HG02970 (cell line): ENCODE data around the gene RAMACL.
"Not testable (repeated sequence)": the region's sequence is repeated elsewhere in the genome, so short reads cannot be mapped to it uniquely, and the experiment has no call there.

ENCODE experiments used
- ATAC-seq: cut with Tn5 transposase; IDR thresholded peaks from one replicate; pipeline ENCODE4 v1.9.1; 2021; ENCODE audit warnings: mild to moderate bottlenecking, moderate library complexity, moderate number of reproducible peaks; ENCODE audit not compliant: unreplicated experiment, low FRiP score

The RAMACL gene

DNA sequence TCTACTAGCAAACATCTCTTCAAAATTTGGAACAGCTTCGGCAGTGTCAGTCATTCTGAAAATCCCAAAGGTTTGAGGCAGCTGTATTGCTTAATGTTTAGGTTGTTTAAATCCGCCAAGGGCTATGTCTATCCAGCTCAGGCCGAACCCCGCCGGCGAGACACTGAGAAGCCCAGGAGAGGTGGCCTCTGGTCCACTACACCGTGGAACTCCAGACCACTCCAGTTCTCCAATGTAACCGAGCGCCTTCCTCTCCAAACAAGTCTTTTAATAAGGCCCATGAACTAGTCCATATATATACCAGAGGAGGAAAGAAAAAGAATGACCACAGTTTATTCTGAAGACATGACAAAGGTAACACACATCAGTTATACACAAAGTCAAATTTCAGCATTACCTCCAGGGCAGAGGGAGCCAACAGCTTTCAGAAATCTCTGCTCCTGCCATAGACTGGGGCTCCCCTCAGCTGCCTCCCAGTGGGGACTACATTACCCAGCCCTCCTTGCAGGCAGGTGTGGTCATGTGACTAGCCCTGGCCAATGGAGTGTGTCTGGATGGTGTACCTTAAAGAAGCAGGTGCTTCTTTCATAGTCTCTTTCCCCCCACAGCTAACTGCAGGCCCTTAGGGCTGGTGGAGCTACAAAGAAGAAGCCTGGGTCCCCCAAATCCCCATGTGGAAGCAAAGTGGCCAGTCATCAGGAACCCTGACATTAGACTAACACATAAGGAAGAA, at the start of gene RAMACL:
Gene RAMACL (minus strand): TSS at position 255 of the 733 bp plus-strand sequence. CDS start 201 bp downstream, at position 54.
- no peak for ATAC-seq

DNA sequence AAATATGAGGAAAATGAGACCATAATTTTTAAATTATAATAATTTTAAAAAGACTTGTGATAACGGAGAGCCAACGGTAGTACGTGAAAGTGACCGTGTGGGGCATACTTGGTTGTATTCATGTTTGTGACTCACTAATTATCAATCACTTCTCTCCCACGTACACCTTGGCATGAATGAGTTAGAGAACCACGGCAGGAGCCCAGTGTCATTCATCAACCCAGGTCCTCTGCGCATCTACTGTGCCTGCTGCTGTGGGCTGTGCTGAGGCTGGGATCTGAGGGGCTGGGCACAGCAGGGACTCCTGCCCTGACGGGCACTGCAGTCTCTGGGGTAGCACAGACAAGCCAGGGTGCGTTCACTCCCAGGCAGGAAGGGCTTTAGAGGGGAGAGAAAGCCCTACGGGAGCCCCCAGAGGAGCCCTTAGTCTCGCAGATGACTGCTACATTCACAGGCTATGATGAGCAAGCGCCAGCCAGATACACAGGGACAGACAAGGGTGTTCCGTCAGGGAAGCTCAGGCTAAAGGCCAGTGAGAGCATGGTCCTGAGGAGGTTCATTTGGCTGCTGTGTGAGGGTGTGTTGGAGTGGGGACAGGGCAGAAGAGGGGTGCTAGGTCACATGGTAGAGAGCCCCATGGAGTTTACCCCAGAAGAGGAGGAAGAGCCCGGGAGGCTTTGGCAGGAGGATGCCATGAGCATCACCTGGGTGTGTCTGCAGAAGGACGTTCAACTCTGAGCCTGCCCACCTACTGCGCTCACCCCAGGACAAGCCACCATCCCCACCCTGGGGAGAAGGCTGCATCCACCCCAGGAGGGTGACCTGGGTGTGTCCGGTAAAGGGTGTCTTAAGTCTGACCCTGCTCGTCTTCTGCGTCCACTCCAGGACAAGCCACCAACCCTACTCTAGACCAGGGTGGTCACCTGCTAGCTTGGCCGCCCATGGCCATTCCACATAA, 48.8 kb upstream of the RAMACL start:
- no peak for ATAC-seq

DNA sequence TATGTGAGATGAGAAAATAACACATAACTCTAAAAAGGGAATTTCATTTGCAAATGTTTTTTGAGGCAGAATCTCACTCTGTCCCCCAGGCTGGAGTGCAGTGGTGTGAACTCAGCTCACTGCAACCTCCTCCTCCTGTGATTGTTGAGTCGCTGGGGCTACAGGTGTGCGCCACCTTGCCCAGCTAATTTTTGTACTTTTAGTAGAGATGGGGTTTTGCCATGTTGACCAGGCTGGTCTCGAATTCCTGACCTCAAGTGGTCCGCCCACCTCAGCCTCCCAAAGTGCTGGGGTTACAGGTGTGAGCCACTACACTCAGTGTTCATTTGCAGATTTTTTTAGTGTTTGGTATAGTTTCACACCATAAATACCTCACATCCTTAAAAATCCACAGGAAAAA, 48.1 kb upstream of the RAMACL start:
- ATAC-seq, result not testable (repeated sequence)

DNA sequence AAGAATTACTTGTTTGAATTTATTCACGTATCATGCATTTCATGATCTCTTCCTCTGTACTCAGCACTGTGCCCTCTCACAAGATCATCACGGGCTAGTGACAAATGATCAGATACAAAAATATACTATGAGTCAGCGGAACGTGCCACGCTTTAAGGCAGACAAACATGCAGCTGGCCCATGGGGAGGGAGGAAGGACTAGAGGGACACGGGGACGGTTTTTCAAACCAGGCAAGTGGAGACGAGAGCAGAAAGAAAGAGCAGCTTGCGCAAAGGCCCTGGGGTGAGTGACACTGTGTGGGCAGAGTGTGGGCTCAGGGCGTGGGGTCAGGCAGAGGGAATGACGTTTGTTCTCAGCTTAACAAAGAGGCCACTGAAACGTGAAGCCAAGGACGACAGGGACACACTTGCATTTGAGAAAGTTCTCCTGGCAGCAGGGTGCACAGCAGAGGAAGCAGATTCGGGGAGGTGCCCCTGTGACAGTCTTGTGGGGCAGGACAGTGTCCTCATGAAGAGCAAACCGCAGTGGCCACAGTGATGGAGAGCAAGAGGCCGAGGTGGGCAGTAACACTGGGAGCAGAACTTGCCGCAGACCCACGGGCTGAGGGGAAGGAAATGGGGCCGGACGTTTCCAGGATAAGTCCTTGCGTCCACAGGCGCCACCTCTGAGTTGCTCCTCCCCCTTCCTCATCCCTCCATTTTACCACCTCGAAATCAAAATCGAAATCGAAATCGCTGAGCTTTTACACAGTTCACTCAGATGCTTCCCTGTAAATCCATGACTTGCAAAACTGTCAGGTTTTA, 47.5 kb upstream of the RAMACL start:
- ATAC-seq, result no peak

DNA sequence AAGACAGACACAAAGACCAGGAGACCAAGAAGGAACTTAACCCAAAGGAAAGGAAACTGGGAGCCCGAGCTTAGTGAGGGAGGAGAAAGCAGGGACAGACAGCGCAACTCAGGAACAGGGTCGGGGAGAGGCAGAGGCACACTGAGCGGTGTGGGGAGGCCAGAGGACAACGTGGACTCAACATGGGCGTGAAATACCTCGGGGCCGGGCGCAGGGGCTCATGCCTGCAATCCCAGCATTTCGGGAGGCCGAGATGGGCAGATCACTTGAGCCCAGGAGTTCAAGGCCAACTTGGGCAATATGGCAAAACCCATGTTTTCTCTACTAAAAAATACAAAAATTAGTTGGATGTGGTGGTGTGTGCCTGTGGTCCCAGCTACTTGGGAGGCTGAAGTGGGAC, 46.3 kb upstream of the RAMACL start:
- no peak for ATAC-seq

DNA sequence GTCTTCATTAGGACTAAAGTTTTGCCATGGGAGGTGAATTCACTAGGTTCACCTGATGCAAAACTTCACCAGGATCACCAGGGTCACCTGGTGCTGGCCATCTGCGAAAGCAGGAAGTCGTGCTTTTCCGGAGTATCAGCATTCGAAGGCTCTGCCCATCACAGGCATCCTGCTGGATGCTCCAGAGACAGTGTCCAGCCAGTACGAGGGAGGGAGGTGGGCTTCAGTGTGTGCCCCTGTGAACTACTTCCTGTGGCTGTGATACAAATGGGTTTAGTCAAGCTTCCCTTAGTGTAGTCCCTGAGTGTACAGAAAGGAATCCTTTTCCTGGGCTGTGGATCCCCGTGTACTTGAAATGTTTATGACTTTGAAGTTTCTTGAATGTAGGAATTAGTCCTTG, 44.0 kb upstream of the RAMACL start:
- ATAC-seq, result no peak

DNA sequence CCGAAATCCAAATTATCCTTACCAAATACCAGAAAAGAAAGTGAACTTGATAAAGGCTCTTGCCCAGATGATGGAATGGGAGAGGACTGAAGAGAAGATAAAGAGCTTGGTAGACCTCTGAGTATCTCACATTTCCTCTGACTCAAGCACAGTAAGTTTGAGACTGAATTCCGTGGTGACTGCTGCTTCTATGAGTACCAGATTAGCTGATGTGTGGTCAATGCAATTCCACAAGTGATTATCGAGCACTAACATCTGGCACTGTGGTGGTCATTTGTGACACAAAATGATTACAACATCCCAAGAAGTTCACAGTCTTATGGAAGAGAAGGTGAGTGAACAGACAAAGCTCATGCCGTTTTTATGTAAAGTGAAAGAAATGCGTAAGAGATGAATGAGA, 43.1 kb upstream of the RAMACL start:
- no peak for ATAC-seq

DNA sequence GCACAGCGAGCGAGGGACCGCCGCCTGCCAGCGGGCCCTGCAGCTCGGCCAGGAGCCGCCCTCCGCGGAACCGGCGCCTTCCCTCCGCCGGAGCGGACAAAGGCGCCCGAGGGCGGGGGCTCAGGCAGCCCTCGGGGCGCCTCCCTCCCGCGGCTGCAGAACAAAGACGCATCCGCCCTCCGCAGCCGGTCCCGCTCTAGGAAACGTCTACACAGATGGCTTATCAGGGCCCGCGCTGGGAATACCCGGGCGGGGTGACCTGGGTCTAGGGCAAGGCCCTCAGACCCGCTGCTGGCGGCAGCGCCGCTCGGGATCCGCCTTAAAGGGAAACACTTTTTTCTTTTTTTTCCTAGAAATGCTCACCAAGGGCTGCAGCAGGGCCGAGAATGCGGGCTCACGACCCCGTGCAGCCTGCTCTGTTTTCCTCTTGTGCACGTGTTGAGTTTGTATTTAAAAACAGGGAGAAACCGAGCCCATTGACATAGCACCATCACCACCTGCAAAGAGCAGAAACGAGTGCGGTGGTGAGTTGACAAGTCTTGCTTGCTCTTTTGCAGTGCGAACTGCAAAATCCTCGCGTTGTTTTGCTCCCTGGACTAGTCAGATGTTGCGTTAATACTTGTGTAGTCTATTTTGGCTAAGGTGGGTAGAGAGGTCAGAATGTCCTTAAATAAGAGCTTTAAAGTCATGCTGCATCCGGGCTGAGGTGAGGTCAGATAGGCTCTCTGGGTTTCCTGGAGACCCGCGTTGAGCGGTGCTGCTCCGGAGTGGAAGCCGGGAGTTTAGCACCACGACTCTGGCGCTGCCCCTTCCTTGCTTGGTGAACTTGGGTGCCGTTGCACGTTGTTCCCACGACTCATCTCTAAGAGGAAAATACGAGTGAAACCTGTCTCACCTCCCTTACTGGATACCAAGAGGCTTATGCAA, 41.7 kb upstream of the RAMACL start:
- peak; percentile 30 for ATAC-seq

DNA sequence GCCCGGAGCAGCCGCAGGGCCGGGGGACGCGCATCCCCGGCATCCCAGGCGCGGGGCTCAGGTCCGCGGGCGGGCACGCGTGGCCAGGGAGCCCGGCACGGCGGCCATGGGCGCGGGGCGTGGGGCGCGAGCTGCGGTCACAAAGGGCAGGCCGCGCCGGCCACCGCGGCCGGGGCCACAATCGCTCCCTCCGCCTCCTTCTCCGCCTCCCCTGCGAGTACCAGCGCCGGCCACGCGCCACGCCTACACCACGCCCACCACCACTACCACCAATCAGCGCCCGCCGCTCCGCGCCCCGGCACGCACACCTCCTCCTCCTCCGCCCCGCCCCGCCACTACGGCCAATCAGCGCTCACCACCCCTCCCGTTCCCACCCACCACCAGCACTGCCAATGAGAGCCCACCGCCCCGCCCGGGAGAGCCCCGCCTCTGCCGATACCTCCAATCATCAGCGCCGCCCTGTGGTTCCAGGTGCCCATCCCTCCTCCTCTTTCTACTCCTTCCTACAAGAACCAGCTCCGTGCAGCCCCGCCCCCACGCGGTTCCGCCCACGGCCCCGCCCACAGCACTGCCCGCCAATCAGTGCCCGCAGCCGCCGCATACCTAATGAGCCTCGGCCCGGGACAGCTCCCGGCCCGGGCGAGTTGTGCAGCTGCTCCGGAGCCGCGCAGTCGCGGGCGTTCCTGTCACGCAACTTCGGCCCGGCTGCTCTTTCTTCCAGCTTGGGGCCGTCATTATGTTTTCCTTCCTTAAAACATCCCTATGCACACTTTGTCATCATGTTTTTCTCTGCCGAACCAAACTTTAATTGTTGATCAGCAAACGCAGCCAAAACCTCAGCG, 40.8 kb upstream of the RAMACL start, which contains the start of gene RPS6KA2:
Gene RPS6KA2 (minus strand): TSS at position 219 of the 842 bp plus-strand sequence. CDS start 232 bp downstream, outside the sequence.
- peak; percentile 90 for ATAC-seq

DNA sequence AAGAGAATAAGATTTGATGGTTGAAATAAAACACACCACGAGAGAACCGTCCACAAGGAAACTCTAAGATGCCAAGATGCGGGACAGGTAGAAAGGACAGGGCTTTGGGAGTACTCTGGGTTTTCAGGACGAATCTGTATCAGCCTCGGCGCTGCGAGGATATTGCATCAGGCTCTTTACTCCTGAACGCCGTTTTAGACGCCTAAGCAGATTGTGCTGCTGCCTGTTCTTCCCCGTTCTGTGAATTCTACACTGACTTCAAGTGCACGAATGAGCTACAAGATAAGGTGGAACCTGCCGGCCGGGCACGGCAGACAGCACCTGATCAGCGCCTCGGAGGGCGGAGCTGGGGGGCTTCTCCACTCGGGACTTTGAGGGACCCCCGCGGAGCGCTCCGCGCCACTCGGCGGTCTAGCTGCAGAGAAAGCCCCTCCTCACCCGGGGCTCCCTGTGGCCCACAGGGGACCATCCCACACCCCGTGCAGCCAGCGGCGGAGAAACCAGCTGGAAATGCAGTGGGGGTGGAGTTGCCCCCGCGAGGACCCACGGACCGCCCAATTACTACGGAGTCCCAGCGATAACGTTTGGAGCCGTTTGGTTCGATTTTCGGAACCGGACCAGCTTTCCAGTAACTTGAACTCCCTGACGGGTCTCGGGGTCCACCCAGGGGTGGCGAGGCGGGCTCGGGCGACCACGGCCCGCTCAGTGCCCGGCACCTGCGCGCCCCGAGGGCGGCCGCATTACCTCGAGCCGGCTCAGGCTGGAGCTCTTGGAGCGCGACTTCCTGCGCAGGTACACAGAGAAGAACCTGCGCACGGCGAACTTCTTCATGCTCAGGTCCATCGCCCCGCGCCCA, 39.9 kb upstream of the RAMACL start:
- ATAC-seq, result peak; percentile 0

DNA sequence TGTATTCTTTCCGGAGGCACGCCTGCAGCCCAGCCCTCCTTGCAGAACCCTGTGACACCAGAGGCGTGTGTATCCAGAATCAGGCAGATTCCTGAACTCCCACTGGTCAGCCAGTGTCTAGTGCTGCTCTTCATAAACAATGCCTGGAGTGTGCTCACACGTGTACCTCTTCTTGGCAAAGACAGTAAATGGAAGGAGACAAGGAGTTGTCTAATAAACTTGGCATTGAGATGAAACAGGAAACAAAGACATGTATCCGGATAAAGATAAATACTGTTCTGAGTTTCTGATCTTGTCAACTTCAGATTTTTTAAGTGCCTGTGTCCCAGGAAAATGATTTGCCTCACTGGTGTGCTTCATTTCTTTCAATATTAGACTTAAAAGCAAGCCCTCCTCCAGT, 38.9 kb upstream of the RAMACL start:
- no peak for ATAC-seq

DNA sequence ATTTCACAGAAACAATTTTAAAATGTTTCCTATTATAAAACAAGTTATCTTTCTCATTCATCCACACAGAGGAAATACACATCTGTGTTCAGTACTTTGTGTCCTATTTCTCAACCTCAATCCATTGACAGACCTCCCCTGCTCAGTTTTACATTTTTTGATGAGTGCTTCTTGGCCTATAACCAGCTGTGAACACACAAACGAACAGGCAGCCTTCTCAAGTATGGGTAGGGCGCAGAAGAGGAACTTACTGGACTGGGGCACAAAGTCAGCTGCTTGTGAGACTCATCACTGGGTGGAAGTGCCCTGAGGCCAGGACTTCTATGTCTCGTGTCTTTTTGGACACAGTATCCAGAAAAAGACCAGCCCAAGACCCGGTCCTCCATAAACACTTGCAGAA, 37.8 kb upstream of the RAMACL start:
- ATAC-seq, result no peak

DNA sequence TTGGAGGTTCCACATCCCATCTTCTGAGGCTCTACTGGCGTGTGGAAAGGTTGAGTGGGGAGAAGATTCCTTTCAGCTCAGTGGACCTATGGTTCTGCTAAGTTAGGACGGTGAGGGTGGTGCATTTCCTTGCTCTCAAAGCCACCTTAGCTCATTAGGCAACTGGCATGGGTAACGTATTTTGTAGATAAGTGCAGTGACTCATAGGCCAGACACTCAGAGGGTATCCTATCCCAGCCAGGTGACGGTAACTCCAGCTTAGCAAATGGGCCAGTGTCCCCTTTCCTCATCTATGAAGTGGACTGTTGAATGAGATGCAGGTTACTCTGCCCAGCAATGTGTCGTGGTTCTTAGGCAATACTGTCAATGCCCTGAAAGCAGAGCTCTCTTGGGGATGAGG, 36.8 kb upstream of the RAMACL start:
- ATAC-seq, result no peak

DNA sequence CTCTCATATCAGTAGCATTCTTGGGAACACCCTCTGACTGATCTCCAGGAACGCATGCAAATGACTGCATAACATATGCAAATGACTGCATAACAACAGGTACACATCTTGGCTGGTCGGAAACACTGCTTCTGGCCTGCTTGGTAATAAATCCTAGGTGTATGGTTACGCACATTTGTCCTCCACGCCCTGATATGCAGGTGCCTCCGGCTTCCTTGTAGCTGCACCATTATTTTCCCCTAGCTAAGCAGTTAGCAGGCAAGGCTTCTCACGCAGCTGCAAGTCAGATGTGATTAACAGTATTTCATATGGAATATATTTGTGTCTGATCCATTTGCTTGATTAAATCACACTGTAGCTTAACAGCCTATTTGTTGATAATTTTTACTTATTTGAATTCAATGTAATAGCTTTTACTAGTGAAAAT, 34.6 kb upstream of the RAMACL start:
- ATAC-seq, result no peak

DNA sequence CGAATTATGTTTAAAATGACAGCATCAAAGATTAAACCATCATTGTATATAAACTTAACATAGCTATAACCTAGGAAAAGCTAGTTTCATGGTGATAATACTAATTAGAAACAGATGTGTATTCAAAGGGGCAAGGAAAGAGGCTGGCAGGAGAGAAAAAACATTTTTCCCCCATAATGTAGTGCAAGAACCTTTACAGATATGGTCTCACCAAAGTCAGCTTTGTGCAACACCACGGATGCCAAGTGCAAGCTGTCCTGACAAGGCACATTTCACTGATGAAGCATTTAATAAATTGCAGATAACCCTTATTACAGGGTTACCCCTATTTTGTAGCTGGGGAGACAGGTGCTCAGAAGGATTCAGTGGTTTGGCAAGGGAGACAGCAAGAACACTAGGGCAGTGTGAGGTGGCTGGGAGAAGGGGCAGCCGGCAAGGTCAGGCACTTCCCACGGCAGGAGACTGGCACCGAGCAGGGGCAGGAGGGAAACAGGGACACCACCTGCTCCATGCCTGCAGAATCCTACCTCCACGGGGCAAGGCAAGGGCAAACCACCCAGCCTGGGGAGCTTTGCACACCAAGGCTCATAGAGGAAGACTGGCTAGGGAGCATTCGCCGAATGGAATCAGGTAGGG, 34.1 kb upstream of the RAMACL start:
- ATAC-seq, result no peak

DNA sequence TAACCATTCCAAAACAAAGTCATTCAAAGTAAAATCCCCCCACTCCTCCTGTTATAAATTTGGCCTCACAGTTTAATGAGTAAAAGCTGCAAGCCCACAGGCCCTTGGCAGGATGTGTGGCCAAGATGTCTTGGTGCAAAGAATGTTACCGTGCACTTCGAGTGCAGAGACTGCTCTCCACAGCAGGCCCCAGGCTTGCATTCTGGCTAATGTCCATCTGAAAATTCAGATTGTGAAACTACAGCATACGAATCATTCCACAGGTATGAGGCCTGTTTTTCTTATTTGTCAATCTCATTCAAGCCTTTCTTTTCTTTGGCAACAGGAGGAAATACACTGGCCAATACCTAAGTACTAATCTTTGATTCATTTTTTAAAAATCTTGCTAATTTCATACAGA, 33.4 kb upstream of the RAMACL start:
- ATAC-seq, result no peak
